ENCODE data around the gene BNC2.

The BNC2 gene

DNA sequence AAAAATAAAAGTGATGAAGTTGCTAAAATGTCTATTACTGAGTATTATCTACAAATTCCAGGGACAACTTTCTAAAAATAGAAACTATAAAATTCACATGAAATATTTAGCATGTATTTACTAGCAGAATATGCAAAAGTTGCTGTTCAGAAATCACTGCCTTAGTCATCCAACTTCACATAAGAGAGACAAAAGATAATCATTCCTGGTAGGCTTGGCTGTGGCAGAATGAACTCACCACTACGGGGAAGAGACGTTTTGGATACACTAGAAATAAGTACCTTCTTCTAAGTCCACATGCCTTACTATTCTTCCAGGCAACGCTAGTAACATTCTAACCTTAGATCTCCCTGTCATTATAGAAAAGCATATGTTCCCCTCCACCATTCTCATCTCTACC, 272.2 kb downstream of the BNC2 start:
- DNase-seq (ENCODE audit: low read depth), result no peak
- TF ChIP-seq, protein P1, sequence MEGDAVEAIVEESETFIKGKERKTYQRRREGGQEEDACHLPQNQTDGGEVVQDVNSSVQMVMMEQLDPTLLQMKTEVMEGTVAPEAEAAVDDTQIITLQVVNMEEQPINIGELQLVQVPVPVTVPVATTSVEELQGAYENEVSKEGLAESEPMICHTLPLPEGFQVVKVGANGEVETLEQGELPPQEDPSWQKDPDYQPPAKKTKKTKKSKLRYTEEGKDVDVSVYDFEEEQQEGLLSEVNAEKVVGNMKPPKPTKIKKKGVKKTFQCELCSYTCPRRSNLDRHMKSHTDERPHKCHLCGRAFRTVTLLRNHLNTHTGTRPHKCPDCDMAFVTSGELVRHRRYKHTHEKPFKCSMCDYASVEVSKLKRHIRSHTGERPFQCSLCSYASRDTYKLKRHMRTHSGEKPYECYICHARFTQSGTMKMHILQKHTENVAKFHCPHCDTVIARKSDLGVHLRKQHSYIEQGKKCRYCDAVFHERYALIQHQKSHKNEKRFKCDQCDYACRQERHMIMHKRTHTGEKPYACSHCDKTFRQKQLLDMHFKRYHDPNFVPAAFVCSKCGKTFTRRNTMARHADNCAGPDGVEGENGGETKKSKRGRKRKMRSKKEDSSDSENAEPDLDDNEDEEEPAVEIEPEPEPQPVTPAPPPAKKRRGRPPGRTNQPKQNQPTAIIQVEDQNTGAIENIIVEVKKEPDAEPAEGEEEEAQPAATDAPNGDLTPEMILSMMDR (conservative IDR thresholded peaks at IDR 0.05; ENCODE audit: low read depth, low read length), result no peak
- no peak overlapping the region for H3K4me3 ChIP-seq (ENCODE audit: low read length)

DNA sequence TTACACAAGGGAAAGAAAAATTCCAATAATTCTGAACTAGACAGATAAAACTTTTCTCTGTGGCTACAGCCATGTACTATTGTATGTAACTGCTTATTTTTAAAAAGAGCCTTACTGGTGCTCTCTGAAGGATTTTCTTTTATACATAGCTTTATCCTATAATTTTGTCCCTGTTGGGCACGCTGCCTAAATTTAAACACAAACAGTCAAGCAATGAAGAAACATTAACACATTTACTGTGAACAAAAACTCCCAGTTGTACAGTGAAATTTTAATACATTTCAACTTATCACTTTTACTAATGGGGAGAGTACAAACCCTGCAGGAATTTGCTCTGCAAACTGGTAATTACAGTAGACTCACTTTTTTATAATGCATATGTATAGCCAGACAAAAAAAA, 273.3 kb downstream of the BNC2 start:
- no peak overlapping the region for H3K4me3 ChIP-seq (ENCODE audit: low read length)
- no peak for DNase-seq (ENCODE audit: low read depth)
- TF ChIP-seq, protein P1 (conservative IDR thresholded peaks at IDR 0.05; ENCODE audit: low read depth, low read length), result no peak

DNA sequence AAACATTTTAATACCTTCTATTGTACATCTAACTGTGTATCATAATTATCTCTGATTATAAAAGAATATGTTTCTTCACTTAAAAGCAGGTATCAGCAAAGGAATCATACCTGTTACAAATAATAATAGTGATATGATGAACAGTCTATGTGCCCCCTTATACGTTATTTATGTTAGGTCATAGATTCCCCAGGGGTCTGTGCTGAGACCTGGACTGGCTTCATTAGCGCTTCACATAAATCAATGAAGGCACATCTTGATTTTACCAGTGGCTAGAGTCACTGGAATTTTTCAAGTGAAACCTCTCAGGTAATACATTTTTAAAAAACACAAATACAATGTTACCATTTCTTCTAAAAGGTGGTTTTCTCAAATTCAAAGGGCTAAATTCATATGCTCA, 275.2 kb downstream of the BNC2 start:
- TF ChIP-seq, protein P1 (conservative IDR thresholded peaks at IDR 0.05; ENCODE audit: low read depth, low read length), result no peak
- no peak for DNase-seq (ENCODE audit: low read depth)
- no peak overlapping the region for H3K4me3 ChIP-seq (ENCODE audit: low read length)

DNA sequence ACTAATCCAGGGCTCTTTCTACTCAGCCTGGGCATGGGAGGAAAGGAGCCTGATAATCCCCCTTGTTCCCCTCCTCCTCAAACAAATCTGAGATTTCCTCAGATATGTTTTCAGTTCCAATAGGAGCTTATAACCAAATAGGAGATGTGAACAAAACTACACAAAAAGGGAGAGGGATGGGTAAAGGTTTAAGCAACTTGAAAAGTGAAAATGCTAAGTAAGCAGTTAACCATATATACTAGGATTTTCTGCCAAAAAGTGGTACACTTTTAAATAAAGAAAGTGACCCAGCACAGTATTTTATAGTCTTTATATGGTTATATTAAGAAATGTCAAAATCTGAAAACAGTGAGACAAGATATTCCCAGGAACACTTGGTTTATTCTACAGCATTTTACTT, 275.7 kb downstream of the BNC2 start:
- H3K4me3 ChIP-seq (ENCODE audit: low read length), result no peak overlapping the region
- TF ChIP-seq, protein P1 (conservative IDR thresholded peaks at IDR 0.05; ENCODE audit: low read depth, low read length), result no peak
- DNase-seq (ENCODE audit: low read depth), result no peak

DNA sequence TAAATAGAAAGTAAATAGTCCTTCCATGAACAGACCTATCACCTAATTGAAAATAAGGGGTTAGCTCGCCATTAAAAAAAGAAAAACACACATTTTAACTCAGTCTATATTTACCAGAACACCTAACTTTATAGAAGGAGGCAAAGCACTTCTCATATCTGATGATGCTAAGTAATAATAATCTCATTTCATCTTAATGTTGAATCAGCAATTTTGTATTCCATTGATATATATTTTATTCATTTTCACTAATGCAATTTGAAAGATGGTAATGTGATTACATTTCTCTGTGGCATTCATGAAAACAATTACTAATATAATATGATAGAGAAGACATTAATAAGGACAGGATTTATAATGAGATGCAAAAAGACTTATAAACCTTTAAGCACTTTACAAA, 276.7 kb downstream of the BNC2 start:
- TF ChIP-seq, protein P1 (conservative IDR thresholded peaks at IDR 0.05; ENCODE audit: low read depth, low read length), result no peak
- H3K4me3 ChIP-seq (ENCODE audit: low read length), result no peak overlapping the region
- DNase-seq (ENCODE audit: low read depth), result no peak

DNA sequence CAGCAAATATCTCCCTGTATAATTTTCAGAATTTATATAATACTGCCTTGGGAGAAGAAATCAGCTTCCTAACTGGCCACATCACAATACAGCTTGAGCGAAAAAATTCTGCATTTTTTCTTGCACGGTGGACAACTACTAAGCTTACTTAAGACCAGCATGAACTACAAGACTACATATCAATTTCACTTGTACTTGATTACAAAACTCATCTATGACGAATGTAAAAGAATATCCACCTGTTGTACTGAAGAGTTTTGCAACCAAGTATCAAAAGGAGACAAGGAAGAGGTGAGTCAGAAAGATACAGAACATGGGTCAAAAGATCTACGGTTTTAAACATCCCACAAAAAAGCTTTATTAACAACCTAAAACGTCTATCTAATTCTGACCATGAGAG, 279.4 kb downstream of the BNC2 start:
- TF ChIP-seq, protein P1 (conservative IDR thresholded peaks at IDR 0.05; ENCODE audit: low read depth, low read length), result no peak

DNA sequence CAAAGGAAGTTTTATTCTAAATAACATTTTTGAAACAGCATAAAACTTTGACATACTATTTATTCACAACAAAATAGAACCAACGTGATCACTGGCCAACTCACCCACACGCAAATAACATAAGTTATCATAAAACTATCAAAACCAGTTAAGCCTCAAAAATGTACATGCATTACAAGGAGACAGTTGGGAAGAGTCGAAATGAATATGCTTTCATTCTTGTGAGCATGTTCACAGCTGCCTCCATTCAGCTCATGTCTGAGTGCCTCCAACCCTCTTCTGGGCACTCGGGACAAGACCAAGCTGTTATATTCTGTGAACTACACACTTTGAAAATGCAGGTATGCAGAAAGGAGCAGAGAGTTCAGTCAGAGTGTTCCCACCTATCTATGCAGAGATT, 284.9 kb downstream of the BNC2 start:
- TF ChIP-seq, protein P1 (conservative IDR thresholded peaks at IDR 0.05; ENCODE audit: low read depth, low read length), result no peak
- DNase-seq (ENCODE audit: low read depth), result no peak
- no peak overlapping the region for H3K4me3 ChIP-seq (ENCODE audit: low read length)

More for the DNA sequence above, 279.4 kb downstream of the BNC2 start:
- H3K4me3 ChIP-seq (ENCODE audit: low read length), result no peak overlapping the region
- no peak for DNase-seq (ENCODE audit: low read depth)
